IMR-90 (cell line): ENCODE results near the gene ALDH1A2. TPM values are rescaled to one million over a fixed set of nuclear protein-coding genes. Genes with fewer than 3 reads are reported as not detected.

Experiments
- ATAC-seq: fragments of 200-7000 bp; cut with Tn5 transposase; 2 replicates; pipeline ENCODE4 v1.9.1; 2020; ENCODE audit warnings: low read depth, mild to moderate bottlenecking, moderate library complexity
- BruUV-seq: library from RNA; stranded (reverse); fragments of 400-500 nt; replicated peaks from 2 replicates; lab custom pipeline; 2021; lab: Mats Ljungman, UMichigan
- CTCF ChIA-PET: fragments of 300-600 bp; formaldehyde crosslinking; extraction: SDS; loops from one replicate; lab custom pipeline; 2021; ENCODE audit warnings: antibody characterized with exemption; lab: Yijun Ruan, JAX
- POLR2A ChIA-PET: fragments of 300-600 bp; sonication (Branson Sonifier 250); formaldehyde crosslinking; loops from one replicate; lab custom pipeline; 2022; ENCODE audit warnings: antibody characterized with exemption; ENCODE audit not compliant: unreplicated experiment; lab: Charles Lee
- DNase-seq: peaks from one replicate; pipeline ENCODE4 v3.0.0; 2013
- H2AFZ ChIP-seq: replicated peaks from 2 replicates; pipeline ENCODE3; 2013; ENCODE audit warnings: low read length, mild to moderate bottlenecking; ENCODE audit not compliant: poor library complexity
- H2AK5ac ChIP-seq: 2 replicates; pipeline ENCODE4 v1.6.1; 2013; ENCODE audit warnings: low read depth, low read length, inconsistent platforms
- H2AK9ac ChIP-seq: replicated peaks from 2 replicates; pipeline ENCODE3; 2013; ENCODE audit warnings: mild to moderate bottlenecking, low read depth, low read length, moderate library complexity; ENCODE audit not compliant: poor library complexity
- H2BK120ac ChIP-seq: 2 replicates; pipeline ENCODE4 v1.6.1; 2013; ENCODE audit warnings: low read depth, low read length, inconsistent platforms
- H2BK15ac ChIP-seq: 3 replicates; pipeline ENCODE4 v1.6.1; 2013; ENCODE audit warnings: low read depth, low read length, inconsistent platforms
- H2BK20ac ChIP-seq: 2 replicates; pipeline ENCODE4 v1.6.1; 2013; ENCODE audit warnings: low read depth, mild to moderate bottlenecking, inconsistent platforms, low read length, moderate library complexity
- H2BK5ac ChIP-seq: 2 replicates; pipeline ENCODE4 v1.6.1; 2013; ENCODE audit warnings: mild to moderate bottlenecking, low read depth, low read length, inconsistent platforms; ENCODE audit not compliant: poor library complexity, severe bottlenecking
- H3K14ac ChIP-seq: replicated peaks from 2 replicates; pipeline ENCODE4 v1.6.1; 2013; ENCODE audit warnings: low read depth, low read length, inconsistent platforms
- H3K18ac ChIP-seq: 2 replicates; pipeline ENCODE4 v1.6.1; 2013; ENCODE audit warnings: low read depth, low read length, control low read depth
- H3K23ac ChIP-seq: 2 replicates; pipeline ENCODE4 v1.6.1; 2013; ENCODE audit warnings: low read depth, low read length, inconsistent platforms
- H3K27ac ChIP-seq: 2 replicates; pipeline ENCODE4 v1.5.1; 2013; ENCODE audit warnings: mild to moderate bottlenecking, control low read depth, low read length; ENCODE audit not compliant: insufficient read depth
- H3K27me3 ChIP-seq: 2 replicates; pipeline ENCODE4 v1.6.1; 2013; ENCODE audit warnings: low read length; ENCODE audit not compliant: control insufficient read depth, insufficient read depth
- H3K36me3 ChIP-seq: 2 replicates; pipeline ENCODE4 v1.6.1; 2013; ENCODE audit warnings: low read length, mixed read lengths; ENCODE audit not compliant: control insufficient read depth, insufficient read depth
- H3K4ac ChIP-seq: 2 replicates; pipeline ENCODE4 v1.6.1; 2013; ENCODE audit warnings: low read depth, low read length, inconsistent platforms
- H3K4me1 ChIP-seq: 2 replicates; pipeline ENCODE4 v1.6.1; 2013; ENCODE audit warnings: low read length, mixed read lengths; ENCODE audit not compliant: control insufficient read depth, insufficient read depth
- H3K4me2 ChIP-seq: 2 replicates; pipeline ENCODE4 v1.6.1; 2013; ENCODE audit warnings: low read depth, mild to moderate bottlenecking, control low read depth, low read length, moderate library complexity
- H3K4me3 ChIP-seq: 2 replicates; pipeline ENCODE4 v1.5.1; 2013; ENCODE audit warnings: low read depth, mild to moderate bottlenecking, control low read depth, low read length, moderate library complexity; ENCODE audit not compliant: insufficient read depth
- H3K56ac ChIP-seq: 2 replicates; pipeline ENCODE4 v1.6.1; 2013; ENCODE audit warnings: low read length, inconsistent platforms; ENCODE audit not compliant: insufficient read depth; ENCODE audit errors: extremely low read depth
- H3K79me1 ChIP-seq, 2 experiments: 2 replicates each; pipeline ENCODE4 v1.6.1; 2013; ENCODE audit warnings: low read length in 2 of 2, inconsistent platforms in 1 of 2, low read depth in 1 of 2
- H3K9ac ChIP-seq: 2 replicates; pipeline ENCODE4 v1.6.1; 2013; ENCODE audit warnings: low read depth, low read length, control low read depth
- H3K9me1 ChIP-seq: 2 replicates; pipeline ENCODE4 v1.6.1; 2013; ENCODE audit warnings: low read length, inconsistent platforms; ENCODE audit not compliant: insufficient read depth
- H3K9me3 ChIP-seq: 2 replicates; pipeline ENCODE4 v1.6.1; 2013; ENCODE audit warnings: low read length; ENCODE audit not compliant: control insufficient read depth, insufficient read depth
- H4K20me1 ChIP-seq: 2 replicates; pipeline ENCODE4 v1.6.1; 2013; ENCODE audit warnings: low read length, inconsistent platforms; ENCODE audit not compliant: insufficient read depth
- H4K5ac ChIP-seq: 2 replicates; pipeline ENCODE4 v1.6.1; 2013; ENCODE audit warnings: mild to moderate bottlenecking, low read depth, low read length, control low read depth
- H4K8ac ChIP-seq, 2 experiments: 2 replicates each; pipeline ENCODE4 v1.6.1; 2013; ENCODE audit warnings: low read depth in 2 of 2, low read length in 2 of 2, control low read depth in 1 of 2, inconsistent platforms in 1 of 2
- H4K91ac ChIP-seq: 2 replicates; pipeline ENCODE4 v1.6.1; 2013; ENCODE audit warnings: low read depth, low read length, inconsistent platforms; ENCODE audit not compliant: insufficient read depth
- BHLHE40 ChIP-seq: fragments of 150-350 bp; IDR thresholded peaks from 2 replicates; pipeline ENCODE4 v1.6.1; 2016; ENCODE audit warnings: mild to moderate bottlenecking, low read depth, low read length
- FOS ChIP-seq: fragments of 150-350 bp; IDR thresholded peaks from 2 replicates; pipeline ENCODE4 v1.6.1; 2016; ENCODE audit warnings: low read depth, low read length
- MAFK ChIP-seq: IDR thresholded peaks from 2 replicates; pipeline ENCODE4 v1.6.1; 2012; ENCODE audit warnings: low read depth, low read length, improper control_type of control experiment
- MAZ ChIP-seq: IDR thresholded peaks from 2 replicates; pipeline ENCODE4 v1.6.1; 2012; ENCODE audit warnings: low read depth, mild to moderate bottlenecking, low read length, improper control_type of control experiment, moderate library complexity, borderline replicate concordance
- MXI1 ChIP-seq: IDR thresholded peaks from 2 replicates; pipeline ENCODE4 v1.6.1; 2012; ENCODE audit warnings: low read depth, mild to moderate bottlenecking, low read length, moderate library complexity, borderline replicate concordance
- POLR2A ChIP-seq: IDR thresholded peaks from 2 replicates; pipeline ENCODE4 v1.6.1; 2012; ENCODE audit warnings: mild to moderate bottlenecking, low read depth, low read length
- RCOR1 ChIP-seq: IDR thresholded peaks from 2 replicates; pipeline ENCODE4 v1.6.1; 2012; ENCODE audit warnings: mild to moderate bottlenecking, low read length, improper control_type of control experiment; ENCODE audit not compliant: insufficient replicate concordance
- RFX5 ChIP-seq: IDR thresholded peaks from 2 replicates; pipeline ENCODE4 v1.8.0; 2012; ENCODE audit warnings: low read depth, mild to moderate bottlenecking, low read length, moderate library complexity
- WGBS, 2 experiments: methylation state at CpG; one replicate each; pipeline versions ENCODE4 v1.1.5 to v1.1.7; 2013; ENCODE audit warnings: missing lambda C conversion rate in 2 of 2; ENCODE audit not compliant: insufficient read length in 1 of 2; ENCODE audit errors: extremely low coverage in 2 of 2; 5-methylcytosine and 5-hydroxymethylcytosine counted together
- dilution Hi-C: fragments of 300-500 bp; cut with HindIII; formaldehyde crosslinking; loops from one replicate; pipeline ENCODE4 v1.14.3; 2018; ENCODE audit warnings: low sequenced_read_pairs; ENCODE audit not compliant: unreplicated experiment
- in situ Hi-C: fragments of 300-500 bp; cut with MboI; formaldehyde crosslinking; loops from 3 replicates; pipeline ENCODE4 v1.14.3; 2019; ENCODE audit warnings: low sequenced_read_pairs, inconsistent platforms, mixed read lengths
- intact Hi-C: fragments of 100-400 bp; cut with micrococcal nuclease; formaldehyde crosslinking; loops from 2 replicates; pipeline ENCODE4 v1.10.0; 2022
- polyA plus RNA-seq, 3 experiments: library from polyadenylated mRNA; depleted of rRNA; stranded (reverse); fragments of >200 nt; gene quantifications; 2 replicates each; pipeline ENCODE4 v1.2.3, GENCODE V29; 2012; ENCODE audit warnings: low replicate concordance in 1 of 3
- total RNA-seq: library from RNA; depleted of rRNA; stranded (reverse); fragments of >200 nt; gene quantifications from 2 replicates; pipeline ENCODE4 v1.2.3, GENCODE V29; 2012
- TF ChIP-seq, protein P1 (sequence below): conservative IDR thresholded peaks from 2 replicates; pipeline ENCODE4 v1.5.1; 2012; ENCODE audit warnings: mild to moderate bottlenecking, low read depth, low read length, improper control_type of control experiment
- TF ChIP-seq, protein P2 (sequence below): fragments of 150-350 bp; IDR thresholded peaks from 2 replicates; pipeline ENCODE4 v1.6.1; 2017; ENCODE audit warnings: mild to moderate bottlenecking, antibody characterized with exemption, low read length, low read depth

Gene ALDH1A2
- total and polyA plus RNA-seq, 2 of the 4 experiments (the other 2 are of a cell fraction): not detected

DNA sequence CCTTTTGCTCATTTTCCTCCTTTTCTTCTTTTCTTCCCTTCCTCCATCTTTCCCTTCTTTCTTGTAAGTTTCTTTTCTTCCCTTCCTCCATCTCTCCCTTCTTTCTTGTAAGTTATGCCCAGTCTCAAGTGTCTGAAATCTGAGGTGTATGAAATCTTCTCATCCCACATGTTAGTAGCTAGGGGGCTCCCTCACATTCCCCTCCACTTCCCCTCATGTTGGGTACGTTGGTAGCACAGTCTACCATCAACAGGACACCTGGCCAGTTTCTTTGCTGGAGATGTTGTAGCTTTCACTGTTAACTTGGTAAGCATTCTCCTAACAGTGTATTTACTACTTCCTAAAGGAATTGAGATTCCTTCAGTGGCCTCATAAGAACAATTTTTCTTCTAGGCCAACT lies 133.9 kb downstream of the ALDH1A2 start:
- in situ Hi-C loops: no loop called here
- Histone ChIP-seq H3K18ac (no peak overlapping the region), H3K27ac (no peak overlapping the region), H4K91ac (no peak overlapping the region), H3K14ac (no peak overlapping the region), H3K4me3 (no peak overlapping the region), H2AK5ac (no peak overlapping the region), H3K4me2 (no peak overlapping the region), H3K4me1 (no peaks in the 10 kb centered on the region), H4K20me1 (no peaks in the 10 kb centered on the region), H4K5ac (no peak overlapping the region), H4K8ac (no peak overlapping the region), H3K56ac (no peak overlapping the region), H2AK9ac (no peak overlapping the region), H2BK20ac (no peak overlapping the region), H2BK5ac (no peak overlapping the region), H3K79me1 (no peaks in the 10 kb centered on the region), H3K36me3 (no peaks in the 10 kb centered on the region), H3K9ac (no peak overlapping the region), H3K9me1 (no peaks in the 10 kb centered on the region), H2AFZ (no peak overlapping the region), H3K27me3 (no peaks in the 10 kb centered on the region), H2BK15ac (no peak overlapping the region), H3K23ac (no peak overlapping the region), H3K9me3 (no peaks in the 10 kb centered on the region), H2BK120ac (no peak overlapping the region), H3K4ac (no peak overlapping the region)
- POLR2A ChIA-PET: no interaction called here
- intact Hi-C loops: no loop called here
- TF ChIP-seq POLR2A: no peak
- no peak for TF ChIP-seq RCOR1
- TF ChIP-seq MXI1: no peak
- TF ChIP-seq RFX5: no peak
- no peak for TF ChIP-seq FOS
- TF ChIP-seq MAZ: no peak
- TF ChIP-seq BHLHE40: no peak
- TF ChIP-seq MAFK: no peak
- TF ChIP-seq, protein P1, sequence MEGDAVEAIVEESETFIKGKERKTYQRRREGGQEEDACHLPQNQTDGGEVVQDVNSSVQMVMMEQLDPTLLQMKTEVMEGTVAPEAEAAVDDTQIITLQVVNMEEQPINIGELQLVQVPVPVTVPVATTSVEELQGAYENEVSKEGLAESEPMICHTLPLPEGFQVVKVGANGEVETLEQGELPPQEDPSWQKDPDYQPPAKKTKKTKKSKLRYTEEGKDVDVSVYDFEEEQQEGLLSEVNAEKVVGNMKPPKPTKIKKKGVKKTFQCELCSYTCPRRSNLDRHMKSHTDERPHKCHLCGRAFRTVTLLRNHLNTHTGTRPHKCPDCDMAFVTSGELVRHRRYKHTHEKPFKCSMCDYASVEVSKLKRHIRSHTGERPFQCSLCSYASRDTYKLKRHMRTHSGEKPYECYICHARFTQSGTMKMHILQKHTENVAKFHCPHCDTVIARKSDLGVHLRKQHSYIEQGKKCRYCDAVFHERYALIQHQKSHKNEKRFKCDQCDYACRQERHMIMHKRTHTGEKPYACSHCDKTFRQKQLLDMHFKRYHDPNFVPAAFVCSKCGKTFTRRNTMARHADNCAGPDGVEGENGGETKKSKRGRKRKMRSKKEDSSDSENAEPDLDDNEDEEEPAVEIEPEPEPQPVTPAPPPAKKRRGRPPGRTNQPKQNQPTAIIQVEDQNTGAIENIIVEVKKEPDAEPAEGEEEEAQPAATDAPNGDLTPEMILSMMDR: no peak
- TF ChIP-seq, protein P2, sequence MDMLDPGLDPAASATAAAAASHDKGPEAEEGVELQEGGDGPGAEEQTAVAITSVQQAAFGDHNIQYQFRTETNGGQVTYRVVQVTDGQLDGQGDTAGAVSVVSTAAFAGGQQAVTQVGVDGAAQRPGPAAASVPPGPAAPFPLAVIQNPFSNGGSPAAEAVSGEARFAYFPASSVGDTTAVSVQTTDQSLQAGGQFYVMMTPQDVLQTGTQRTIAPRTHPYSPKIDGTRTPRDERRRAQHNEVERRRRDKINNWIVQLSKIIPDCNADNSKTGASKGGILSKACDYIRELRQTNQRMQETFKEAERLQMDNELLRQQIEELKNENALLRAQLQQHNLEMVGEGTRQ: no peak
- ATAC-seq (no peak), DNase-seq (no peak)
- CTCF ChIA-PET: no interaction called here
- BruUV-seq: no TSS peak
- dilution Hi-C loops: no loop called here
- no CpG with 5 or more reads among the region's 1 CpG for WGBS, 2 experiments
